H1 (cell line): ENCODE results near the gene MTHFD1.
"Not testable (repeated sequence)": the region's sequence is repeated elsewhere in the genome, so short reads cannot be mapped to it uniquely, and the experiment has no call there.

ENCODE experiments used
- EZH2 ChIP-seq: fragments of 200-600 bp; sonication (generic); IDR thresholded peaks from 2 replicates; pipeline ENCODE4 v1.7.1; 2012; ENCODE audit warnings: low read depth, mild to moderate bottlenecking, moderate library complexity, low read length, inconsistent platforms; ENCODE audit not compliant: severe bottlenecking
- POLR2AphosphoS5 ChIP-seq: IDR thresholded peaks from 2 replicates; pipeline ENCODE4 v1.6.1; 2011; ENCODE audit warnings: low read depth, low read length
- TF ChIP-seq, protein P1 (sequence below), 3 experiments: IDR thresholded peaks; 1 replicate in 2 of 3; 2 replicates in 1 of 3; pipeline versions ENCODE4 v1.5.1 to v1.6.1; 2011; ENCODE audit warnings: low read length in 3 of 3, mild to moderate bottlenecking in 3 of 3, inconsistent platforms in 2 of 3, low read depth in 1 of 3, moderate library complexity in 1 of 3; ENCODE audit not compliant: insufficient read depth in 1 of 3; ENCODE audit errors: control extremely low read depth in 1 of 3

DNA sequence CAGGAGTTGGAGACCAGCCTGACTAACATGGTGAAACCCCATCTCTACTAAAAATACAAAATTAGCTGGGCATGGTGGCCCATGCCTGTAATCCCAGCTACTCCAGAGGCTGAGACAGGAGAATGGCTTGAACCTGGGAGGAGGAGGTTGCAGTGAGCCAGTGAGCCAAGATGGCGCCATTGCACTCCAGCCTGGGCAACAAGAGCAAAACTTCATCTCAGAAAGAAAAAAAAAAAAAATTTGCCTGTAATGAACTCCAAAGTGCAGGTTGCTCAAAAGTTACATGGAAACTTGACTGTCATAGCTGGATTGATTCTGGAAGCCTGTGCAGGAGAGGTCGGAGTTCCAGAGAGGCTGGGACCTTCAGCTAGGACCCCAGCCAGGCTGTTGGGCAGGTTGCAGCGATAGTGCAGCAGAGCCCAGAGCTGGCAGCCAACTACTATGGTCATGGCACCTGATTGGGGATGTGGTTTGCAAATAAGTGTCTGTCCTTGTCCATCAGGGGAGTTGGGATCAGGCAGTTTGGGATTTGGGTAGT is 5.1 kb downstream of the MTHFD1 start:
- TF ChIP-seq, protein P1, sequence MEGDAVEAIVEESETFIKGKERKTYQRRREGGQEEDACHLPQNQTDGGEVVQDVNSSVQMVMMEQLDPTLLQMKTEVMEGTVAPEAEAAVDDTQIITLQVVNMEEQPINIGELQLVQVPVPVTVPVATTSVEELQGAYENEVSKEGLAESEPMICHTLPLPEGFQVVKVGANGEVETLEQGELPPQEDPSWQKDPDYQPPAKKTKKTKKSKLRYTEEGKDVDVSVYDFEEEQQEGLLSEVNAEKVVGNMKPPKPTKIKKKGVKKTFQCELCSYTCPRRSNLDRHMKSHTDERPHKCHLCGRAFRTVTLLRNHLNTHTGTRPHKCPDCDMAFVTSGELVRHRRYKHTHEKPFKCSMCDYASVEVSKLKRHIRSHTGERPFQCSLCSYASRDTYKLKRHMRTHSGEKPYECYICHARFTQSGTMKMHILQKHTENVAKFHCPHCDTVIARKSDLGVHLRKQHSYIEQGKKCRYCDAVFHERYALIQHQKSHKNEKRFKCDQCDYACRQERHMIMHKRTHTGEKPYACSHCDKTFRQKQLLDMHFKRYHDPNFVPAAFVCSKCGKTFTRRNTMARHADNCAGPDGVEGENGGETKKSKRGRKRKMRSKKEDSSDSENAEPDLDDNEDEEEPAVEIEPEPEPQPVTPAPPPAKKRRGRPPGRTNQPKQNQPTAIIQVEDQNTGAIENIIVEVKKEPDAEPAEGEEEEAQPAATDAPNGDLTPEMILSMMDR (IDR thresholded peaks at IDR 0.05; ENCODE audit: control extremely low read depth in 1 of 3, insufficient read depth in 1 of 3, low read depth in 1 of 3, low read length in 3 of 3), result not testable (repeated sequence)
- TF ChIP-seq POLR2AphosphoS5, EZH2: not testable (repeated sequence)
